OCI-LY3 (cell line): ENCODE results near the gene PTCD1.

Source experiments
- H2AFZ ChIP-seq: fragments of 200-600, 300-600 bp; shearing (Covaris generic); 2 replicates; pipeline ENCODE4 v1.6.0; 2014; ENCODE audit warnings: antibody characterized with exemption, low read depth, low read length
- H3K27ac ChIP-seq: fragments of 200-600, 300-600 bp; sonication (generic); 2 replicates; pipeline ENCODE4 v1.5.1; 2014; ENCODE audit warnings: mild to moderate bottlenecking, low read length, moderate library complexity, mixed read lengths
- H3K27me3 ChIP-seq: fragments of 200-600, 300-600 bp; sonication (generic); 2 replicates; pipeline ENCODE4 v1.6.1; 2014; ENCODE audit warnings: low read depth, low read length, mixed read lengths
- H3K36me3 ChIP-seq: fragments of 200-600, 300-600 bp; sonication (generic); replicated peaks from 2 replicates; pipeline ENCODE3; 2014; ENCODE audit warnings: low read depth, low read length, mixed read lengths
- H3K4me1 ChIP-seq: fragments of 300-600, 200-600 bp; sonication (generic); 2 replicates; pipeline ENCODE4 v1.6.1; 2014; ENCODE audit warnings: low read length, mixed read lengths
- H3K4me2 ChIP-seq: fragments of 200-600, 300-600 bp; sonication (generic); 2 replicates; pipeline ENCODE4 v1.6.1; 2014; ENCODE audit warnings: low read length, mixed read lengths
- H3K4me3 ChIP-seq: fragments of 300-600, 200-600 bp; sonication (generic); 2 replicates; pipeline ENCODE4 v1.5.1; 2014; ENCODE audit warnings: antibody characterized with exemption, mild to moderate bottlenecking, low read length, moderate library complexity
- H3K79me2 ChIP-seq: fragments of 300-600, 200-600 bp; shearing (Covaris generic); 2 replicates; pipeline ENCODE4 v1.6.1; 2014; ENCODE audit warnings: mild to moderate bottlenecking, low read length, mixed read lengths
- H3K9ac ChIP-seq: fragments of 300-600, 200-600 bp; shearing (Covaris generic); 2 replicates; pipeline ENCODE4 v1.6.0; 2014; ENCODE audit warnings: mild to moderate bottlenecking, low read length, moderate library complexity
- H3K9me3 ChIP-seq: fragments of 200-600, 300-600 bp; shearing (Covaris generic); 2 replicates; pipeline ENCODE4 v1.6.1; 2014; ENCODE audit warnings: low read length, mixed read lengths; ENCODE audit not compliant: insufficient read depth
- H4K20me1 ChIP-seq: fragments of 200-600, 300-600 bp; sonication (generic); 2 replicates; pipeline ENCODE4 v1.6.1; 2016; ENCODE audit warnings: low read length, mixed read lengths; ENCODE audit not compliant: insufficient read depth
- CTCF ChIP-seq: fragments of 200-600, 300-600 bp; sonication (generic); IDR thresholded peaks from 2 replicates; pipeline ENCODE4 v1.5.1; 2014; ENCODE audit warnings: antibody characterized with exemption, low read length, low read depth
- EZH2phosphoT487 ChIP-seq: fragments of 200-600 bp; shearing (Covaris generic); IDR thresholded peaks from 2 replicates; pipeline ENCODE4 v1.6.1; 2018; ENCODE audit warnings: antibody characterized with exemption, mixed run types, low read depth

PTCD1 gene

GRCh38 chr7:99372275-99373090 is 66.1 kb downstream of the PTCD1 start:
- no peaks in the 10 kb centered on the region for H3K27me3 ChIP-seq
- H2AFZ ChIP-seq: no peak overlapping the region
- no peak overlapping the region for H3K9ac ChIP-seq
- H3K4me2 ChIP-seq: no peak overlapping the region
- peaks cover 10% of the 10 kb centered on the region for H3K36me3 ChIP-seq
- no peak for TF ChIP-seq CTCF
- TF ChIP-seq EZH2phosphoT487: no peak
- H3K27ac ChIP-seq: no peak overlapping the region
- H3K4me1 ChIP-seq: peaks cover 9% of the 10 kb centered on the region
- H3K4me3 ChIP-seq: no peak overlapping the region
- H4K20me1 ChIP-seq: peaks cover 8% of the 10 kb centered on the region; the same call in 1 of the 2 replicates
- no peaks in the 10 kb centered on the region for H3K9me3 ChIP-seq
- peaks cover 30% of the 10 kb centered on the region for H3K79me2 ChIP-seq

- no peak overlapping the region for H3K4me2 ChIP-seq
- no peak for TF ChIP-seq CTCF
- TF ChIP-seq EZH2phosphoT487: no peak
Measured at GRCh38 chr7:99371376-99371920, 67.2 kb downstream of the PTCD1 start.

GRCh38 chr7:99369767-99370391 is 68.7 kb downstream of the PTCD1 start:
- Histone ChIP-seq H3K36me3 (peaks cover 16% of the 10 kb centered on the region), H3K4me1 (peaks cover 3% of the 10 kb centered on the region; the same call in 1 of the 2 replicates), H4K20me1 (no peaks in the 10 kb centered on the region), H3K4me3 (no peak overlapping the region), H3K4me2 (no peak overlapping the region), H3K9ac (no peak overlapping the region), H2AFZ (no peak overlapping the region), H3K9me3 (no peaks in the 10 kb centered on the region), H3K79me2 (peaks cover 4% of the 10 kb centered on the region), H3K27ac (no peak overlapping the region), H3K27me3 (no peaks in the 10 kb centered on the region)
- TF ChIP-seq EZH2phosphoT487: no peak
- TF ChIP-seq CTCF: no peak

More at GRCh38 chr7:99371376-99371920, 67.2 kb downstream of the PTCD1 start:
- no peak overlapping the region for H3K4me3 ChIP-seq
- no peaks in the 10 kb centered on the region for H3K27me3 ChIP-seq
- peaks cover 14% of the 10 kb centered on the region for H3K36me3 ChIP-seq
- no peak overlapping the region for H3K27ac ChIP-seq
- H3K79me2 ChIP-seq: peaks cover 20% of the 10 kb centered on the region
- no peak overlapping the region for H2AFZ ChIP-seq
- H3K9me3 ChIP-seq: no peaks in the 10 kb centered on the region
- peaks cover 8% of the 10 kb centered on the region; the same call in 1 of the 2 replicates for H4K20me1 ChIP-seq
- no peak overlapping the region for H3K9ac ChIP-seq
- H3K4me1 ChIP-seq: peaks cover 9% of the 10 kb centered on the region
